ENCODE data around the gene FBN3.

- TF ChIP-seq SUZ12 (IDR thresholded peaks at IDR 0.05; ENCODE audit: extremely low read depth, insufficient read depth, insufficient read length) (no peak), YY1 (IDR thresholded peaks at IDR 0.05; ENCODE audit: insufficient read depth, insufficient read length) (no peak), ZNF274 (IDR thresholded peaks at IDR 0.05; ENCODE audit: low read depth, low read length) (no peak)
These were observed 930 bp upstream of the FBN3 start for GRCh38 chr19:8150178-8150865.

All from NT2/D1 (cell line).